Vagina (tissue), 2 donors: ENCODE results near the gene TRMT11. TPM values are rescaled to one million over a fixed set of nuclear protein-coding genes. Genes with fewer than 3 reads are reported as not detected.
A peak's percentile ranks its signal among the peaks of the same experiment; 100 is the strongest.

Experiments
- DNase-seq, 2 donors: peaks; one replicate each; pipeline ENCODE4 v3.0.0-alpha.2; 2017; ENCODE audit errors: extremely low spot score in 2 of 2
- H3K27ac ChIP-seq: fragments of 200-600 bp; sonication (generic); one replicate; pipeline ENCODE4 v1.5.1; 2019
- H3K27me3 ChIP-seq: fragments of 200-600 bp; sonication (generic); one replicate; pipeline ENCODE4 v1.5.1; 2019
- H3K36me3 ChIP-seq, 2 donors: fragments of 200-600 bp; sonication (generic); one replicate each; pipeline ENCODE4 v1.5.1; 2017 to 2019
- H3K4me1 ChIP-seq: fragments of 200-600 bp; sonication (generic); one replicate; pipeline ENCODE4 v1.5.1; 2019
- H3K4me3 ChIP-seq, 2 donors: fragments of 200-600 bp; sonication (generic); 1 replicate in 1 of 2; 2 replicates in 1 of 2; pipeline ENCODE4 v1.5.1; 2016 to 2019
- H3K9me3 ChIP-seq: fragments of 200-600 bp; sonication (generic); one replicate; pipeline ENCODE4 v1.5.1; 2019
- CTCF ChIP-seq, 3 experiments: fragments of 450-650 bp in 2 of 3; fragments of 200-600 bp in 1 of 3; sonication (generic) in 1 of 3; IDR thresholded peaks; one replicate each; pipeline ENCODE4 v1.5.1; 2017 to 2019; ENCODE audit warnings: antibody characterized with exemption in 3 of 3, mild to moderate bottlenecking in 2 of 3, moderate library complexity in 2 of 3
- POLR2A ChIP-seq, 2 donors: fragments of 450-650 bp; IDR thresholded peaks; one replicate each; pipeline ENCODE4 v1.6.1; 2017; ENCODE audit warnings: antibody characterized with exemption in 2 of 2, mild to moderate bottlenecking in 2 of 2, moderate library complexity in 2 of 2
- POLR2AphosphoS5 ChIP-seq, 2 donors: sonication (generic); formaldehyde crosslinking; IDR thresholded peaks; one replicate each; pipeline ENCODE4 v1.9.0; 2017; ENCODE audit warnings: antibody characterized with exemption in 2 of 2, mild to moderate bottlenecking in 2 of 2, low read depth in 1 of 2; ENCODE audit not compliant: insufficient read depth in 1 of 2
- intact Hi-C: fragments of 100-400 bp; cut with DNase I; formaldehyde crosslinking; loops from one replicate; pipeline ENCODE4 v1.15.1; 2023
- total RNA-seq: library from RNA; depleted of rRNA; stranded (reverse); fragments of >200 nt; gene quantifications from one replicate; pipeline ENCODE4 v1.2.3, GENCODE V29; 2016

Gene TRMT11
- 28.0 TPM for total RNA-seq

- Histone ChIP-seq H3K9me3 (no peaks in the 10 kb centered on the region), H3K4me1 (peaks cover 20% of the 10 kb centered on the region), H3K4me3 (peak within 1 kb of the TSS; percentile 72 to 82), H3K27me3 (no peaks in the 10 kb centered on the region), H3K27ac (peak within 1 kb of the TSS; percentile 80), H3K36me3 (no peaks in the 10 kb centered on the region)
- TF ChIP-seq CTCF (IDR thresholded peaks at IDR 0.05) (no peak), POLR2A (IDR thresholded peaks at IDR 0.05) (peak in 1 of 2 donors; percentile 57), POLR2AphosphoS5 (IDR thresholded peaks at IDR 0.05; ENCODE audit: insufficient read depth in 1 of 2, low read depth in 1 of 2) (peak; percentile 82 to 85)
- intact Hi-C loops = no loop called here
- DNase-seq = peak in 1 of 2 donors; percentile 90
These were observed at the start of gene TRMT11 for GRCh38 chr6:125986301-125987025. TRMT11 (plus strand) TSS chr6:125986540; CDS start chr6:125986551, 11 bp downstream.

DNA sequence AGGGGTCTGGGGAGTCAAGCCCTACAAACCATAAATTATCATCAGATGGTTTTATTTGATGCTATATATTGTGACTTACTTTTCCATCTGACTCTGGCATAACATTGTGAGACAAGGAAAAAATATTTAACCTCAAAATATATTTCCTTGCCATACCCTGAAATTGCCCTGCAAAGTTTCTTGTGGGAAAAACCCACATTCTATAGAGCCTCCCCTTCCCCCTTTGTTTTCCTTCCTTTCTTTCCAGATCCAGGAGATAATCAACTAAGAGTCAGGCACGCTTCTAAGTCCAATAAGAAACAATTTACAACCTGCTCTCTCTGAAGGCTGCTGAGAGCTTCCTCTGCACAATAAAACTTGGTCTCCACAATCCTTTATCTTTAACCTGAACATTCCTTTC, 47.3 kb upstream of the TRMT11 start:
- Histone ChIP-seq H3K27ac (no peak overlapping the region), H3K27me3 (no peaks in the 10 kb centered on the region), H3K36me3 (no peaks in the 10 kb centered on the region), H3K4me3 (no peak overlapping the region), H3K9me3 (no peaks in the 10 kb centered on the region), H3K4me1 (peaks cover 19% of the 10 kb centered on the region)
- intact Hi-C loops = no loop called here
- DNase-seq = no peak
- TF ChIP-seq POLR2AphosphoS5 (IDR thresholded peaks at IDR 0.05; ENCODE audit: insufficient read depth in 1 of 2, low read depth in 1 of 2) (no peak), CTCF (IDR thresholded peaks at IDR 0.05) (no peak), POLR2A (IDR thresholded peaks at IDR 0.05) (no peak)

DNA sequence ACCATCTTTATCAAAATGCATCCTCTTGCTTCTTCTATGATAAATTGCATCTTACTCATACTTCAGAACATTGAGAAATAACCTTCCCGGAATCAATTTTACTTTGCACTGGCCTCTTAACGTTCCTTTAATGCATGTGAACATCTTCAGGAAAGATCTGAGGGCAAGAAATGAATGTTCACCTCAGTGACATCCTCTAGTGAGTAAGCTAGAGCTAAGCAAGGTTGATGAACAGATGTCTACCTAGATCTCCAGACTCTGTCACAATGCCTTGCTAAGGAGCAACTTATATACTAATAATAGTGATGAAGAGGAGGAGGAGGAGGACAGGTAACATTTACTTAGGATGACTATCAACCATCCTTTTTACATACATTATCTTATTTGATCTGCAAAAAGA, 46.5 kb upstream of the TRMT11 start:
- H3K27ac ChIP-seq = no peak overlapping the region
- H3K9me3 ChIP-seq = no peaks in the 10 kb centered on the region
- H3K4me1 ChIP-seq = peaks cover 22% of the 10 kb centered on the region
- no peaks in the 10 kb centered on the region for H3K36me3 ChIP-seq
- H3K27me3 ChIP-seq = no peaks in the 10 kb centered on the region
- intact Hi-C loops = no loop called here
- H3K4me3 ChIP-seq = no peak overlapping the region
- TF ChIP-seq CTCF (IDR thresholded peaks at IDR 0.05) (no peak), POLR2A (IDR thresholded peaks at IDR 0.05) (no peak), POLR2AphosphoS5 (IDR thresholded peaks at IDR 0.05; ENCODE audit: insufficient read depth in 1 of 2, low read depth in 1 of 2) (no peak)
- no peak for DNase-seq

GRCh38 chr6:125940247-125941041, 45.9 kb upstream of the TRMT11 start:
- TF ChIP-seq POLR2AphosphoS5 (IDR thresholded peaks at IDR 0.05; ENCODE audit: insufficient read depth in 1 of 2, low read depth in 1 of 2) (no peak), CTCF (IDR thresholded peaks at IDR 0.05) (no peak), POLR2A (IDR thresholded peaks at IDR 0.05) (no peak)
- Histone ChIP-seq H3K4me1 (peaks cover 22% of the 10 kb centered on the region), H3K36me3 (no peaks in the 10 kb centered on the region), H3K4me3 (no peak overlapping the region), H3K27ac (peak overlapping the region; percentile 34), H3K9me3 (no peaks in the 10 kb centered on the region), H3K27me3 (no peaks in the 10 kb centered on the region)
- intact Hi-C loops = no loop called here
- no peak for DNase-seq
